ENCODE data around the gene PDZRN4. TPM values are rescaled to one million over a fixed set of nuclear protein-coding genes. Genes with fewer than 3 reads are reported as not detected.

Gene PDZRN4
- total RNA-seq, 1 experiment from 2014 or later, result not detected

GRCh38 chr12:41589878-41590277 lies 401.8 kb downstream of the PDZRN4 start:
- Mint-ChIP-seq H3K27ac (ENCODE audit: unreplicated experiment) (no peak overlapping the region), H3K4me3 (ENCODE audit: low read depth, unreplicated experiment) (no peak overlapping the region), H3K4me1 (ENCODE audit: low read depth, unreplicated experiment) (no peaks in the 10 kb centered on the region), H3K9me3 (ENCODE audit: low read depth, unreplicated experiment) (no peaks in the 10 kb centered on the region), H3K27me3 (ENCODE audit: unreplicated experiment) (no peaks in the 10 kb centered on the region), H3K36me3 (ENCODE audit: insufficient read depth, unreplicated experiment) (no peaks in the 10 kb centered on the region)
- intact Hi-C loops (cut with micrococcal nuclease; ENCODE audit: unreplicated experiment), result no loop called here
- TF ChIP-seq, protein P1, sequence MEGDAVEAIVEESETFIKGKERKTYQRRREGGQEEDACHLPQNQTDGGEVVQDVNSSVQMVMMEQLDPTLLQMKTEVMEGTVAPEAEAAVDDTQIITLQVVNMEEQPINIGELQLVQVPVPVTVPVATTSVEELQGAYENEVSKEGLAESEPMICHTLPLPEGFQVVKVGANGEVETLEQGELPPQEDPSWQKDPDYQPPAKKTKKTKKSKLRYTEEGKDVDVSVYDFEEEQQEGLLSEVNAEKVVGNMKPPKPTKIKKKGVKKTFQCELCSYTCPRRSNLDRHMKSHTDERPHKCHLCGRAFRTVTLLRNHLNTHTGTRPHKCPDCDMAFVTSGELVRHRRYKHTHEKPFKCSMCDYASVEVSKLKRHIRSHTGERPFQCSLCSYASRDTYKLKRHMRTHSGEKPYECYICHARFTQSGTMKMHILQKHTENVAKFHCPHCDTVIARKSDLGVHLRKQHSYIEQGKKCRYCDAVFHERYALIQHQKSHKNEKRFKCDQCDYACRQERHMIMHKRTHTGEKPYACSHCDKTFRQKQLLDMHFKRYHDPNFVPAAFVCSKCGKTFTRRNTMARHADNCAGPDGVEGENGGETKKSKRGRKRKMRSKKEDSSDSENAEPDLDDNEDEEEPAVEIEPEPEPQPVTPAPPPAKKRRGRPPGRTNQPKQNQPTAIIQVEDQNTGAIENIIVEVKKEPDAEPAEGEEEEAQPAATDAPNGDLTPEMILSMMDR (IDR thresholded peaks at IDR 0.05; ENCODE audit: unreplicated experiment), result no peak
- BruUV-seq (replicated peaks), result no TSS peak
- DNase-seq, result no peak
- CTCF ChIA-PET, result interaction anchor here (0.6 kb wide), 1 partner anchor 1067 kb away, joined by 3 read pairs; no protein-coding TSS in a partner anchor

DNA sequence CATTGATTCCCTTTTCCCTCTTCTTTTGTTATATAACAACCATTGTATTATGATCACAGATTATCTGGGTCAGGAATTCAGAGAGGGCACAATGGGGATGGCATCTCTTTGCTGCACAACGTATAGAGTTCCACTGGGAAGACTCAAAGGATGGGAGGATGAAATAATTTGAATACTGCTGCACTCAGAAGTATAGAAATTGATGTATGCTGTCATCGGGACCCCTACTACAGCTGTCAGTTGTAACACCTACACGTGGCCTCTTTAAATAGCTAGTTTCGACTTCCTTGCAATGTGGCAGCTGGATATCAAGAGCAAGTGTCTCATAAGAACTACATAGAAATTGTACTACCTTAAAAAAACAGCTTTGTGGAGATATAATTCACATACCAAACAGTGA lies 408.1 kb downstream of the PDZRN4 start:
- no peak overlapping the region for H3K4me3 Mint-ChIP-seq (ENCODE audit: low read depth, unreplicated experiment)
- H3K27me3 Mint-ChIP-seq (ENCODE audit: unreplicated experiment), result no peaks in the 10 kb centered on the region
- no peak for DNase-seq
- BruUV-seq (replicated peaks), result no TSS peak
- no peaks in the 10 kb centered on the region for H3K4me1 Mint-ChIP-seq (ENCODE audit: low read depth, unreplicated experiment)
- intact Hi-C loops (cut with micrococcal nuclease; ENCODE audit: unreplicated experiment), result no loop called here
- H3K36me3 Mint-ChIP-seq (ENCODE audit: insufficient read depth, unreplicated experiment), result no peaks in the 10 kb centered on the region
- TF ChIP-seq, protein P1 (IDR thresholded peaks at IDR 0.05; ENCODE audit: unreplicated experiment), result no peak
- no peak overlapping the region for H3K27ac Mint-ChIP-seq (ENCODE audit: unreplicated experiment)
- CTCF ChIA-PET, result no interaction called here
- no peaks in the 10 kb centered on the region for H3K9me3 Mint-ChIP-seq (ENCODE audit: low read depth, unreplicated experiment)

DNA sequence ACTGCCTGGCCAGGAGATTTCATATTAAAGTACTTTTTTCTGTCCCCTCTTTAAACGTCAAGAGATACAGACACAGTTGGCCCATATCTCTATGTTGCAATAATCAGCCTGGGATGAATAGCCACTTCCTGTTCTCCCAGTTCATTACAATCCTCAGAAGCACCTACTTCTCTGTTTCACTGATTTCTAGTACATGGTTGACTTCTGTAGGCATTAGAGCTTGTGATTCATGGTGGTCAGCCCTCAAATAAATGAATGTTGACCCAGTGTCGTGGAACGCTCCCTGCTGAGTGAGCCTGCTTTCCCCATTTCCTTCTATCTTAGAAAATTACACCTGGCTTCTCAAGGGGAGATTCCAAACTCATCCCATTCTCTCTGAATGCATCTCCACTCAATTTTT lies 416.7 kb downstream of the PDZRN4 start:
- DNase-seq, result no peak
- no peaks in the 10 kb centered on the region for H3K4me1 Mint-ChIP-seq (ENCODE audit: low read depth, unreplicated experiment)
- TF ChIP-seq, protein P1 (IDR thresholded peaks at IDR 0.05; ENCODE audit: unreplicated experiment), result no peak
- no peaks in the 10 kb centered on the region for H3K9me3 Mint-ChIP-seq (ENCODE audit: low read depth, unreplicated experiment)
- CTCF ChIA-PET, result no interaction called here
- H3K27ac Mint-ChIP-seq (ENCODE audit: unreplicated experiment), result no peak overlapping the region
- intact Hi-C loops (cut with micrococcal nuclease; ENCODE audit: unreplicated experiment), result no loop called here
- H3K27me3 Mint-ChIP-seq (ENCODE audit: unreplicated experiment), result no peaks in the 10 kb centered on the region
- H3K4me3 Mint-ChIP-seq (ENCODE audit: low read depth, unreplicated experiment), result no peak overlapping the region
- no TSS peak for BruUV-seq (replicated peaks)
- H3K36me3 Mint-ChIP-seq (ENCODE audit: insufficient read depth, unreplicated experiment), result no peaks in the 10 kb centered on the region

DNA sequence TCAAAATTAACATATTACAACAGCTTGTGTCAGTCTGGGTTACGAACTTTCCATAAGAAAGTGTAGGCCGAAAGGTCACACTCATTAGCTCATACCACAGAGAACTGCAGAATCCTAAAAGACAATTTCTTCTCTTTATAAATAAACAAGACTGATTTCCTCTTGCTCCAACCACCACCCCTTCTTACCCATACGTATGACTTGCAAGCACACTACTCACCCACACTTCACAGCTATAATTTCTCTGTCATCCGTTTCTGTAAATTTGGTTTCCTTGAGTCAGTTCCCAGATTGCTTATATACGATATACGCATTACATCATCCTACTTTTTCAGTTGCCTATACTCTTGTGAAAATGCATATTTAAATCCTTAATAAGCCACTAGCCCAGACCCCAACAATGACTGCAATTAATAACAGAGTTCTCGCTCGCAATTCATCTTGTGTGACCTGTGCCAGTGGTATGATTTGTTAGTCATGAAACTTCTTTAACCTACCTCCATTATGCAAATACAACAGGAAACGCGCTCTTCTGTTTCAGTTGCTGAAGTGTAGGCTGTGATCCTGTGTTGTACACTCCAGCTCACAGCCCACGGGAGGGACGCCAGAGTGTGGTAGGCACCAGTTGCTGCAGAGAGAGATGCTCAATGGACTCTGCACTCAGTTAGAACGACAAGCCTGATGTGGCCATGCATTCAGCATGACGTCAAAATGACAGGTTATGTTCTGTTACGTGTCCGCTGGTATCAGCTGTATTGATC lies 417.6 kb downstream of the PDZRN4 start:
- H3K4me1 Mint-ChIP-seq (ENCODE audit: low read depth, unreplicated experiment), result no peaks in the 10 kb centered on the region
- DNase-seq, result no peak
- no peaks in the 10 kb centered on the region for H3K9me3 Mint-ChIP-seq (ENCODE audit: low read depth, unreplicated experiment)
- no peaks in the 10 kb centered on the region for H3K27me3 Mint-ChIP-seq (ENCODE audit: unreplicated experiment)
- H3K27ac Mint-ChIP-seq (ENCODE audit: unreplicated experiment), result no peak overlapping the region
- intact Hi-C loops (cut with micrococcal nuclease; ENCODE audit: unreplicated experiment), result no loop called here
- CTCF ChIA-PET, result no interaction called here
- H3K36me3 Mint-ChIP-seq (ENCODE audit: insufficient read depth, unreplicated experiment), result no peaks in the 10 kb centered on the region
- BruUV-seq (replicated peaks), result no TSS peak
- no peak overlapping the region for H3K4me3 Mint-ChIP-seq (ENCODE audit: low read depth, unreplicated experiment)
- TF ChIP-seq, protein P1 (IDR thresholded peaks at IDR 0.05; ENCODE audit: unreplicated experiment), result no peak
